ENCODE results near the gene ARID1B.

ARID1B gene

DNA sequence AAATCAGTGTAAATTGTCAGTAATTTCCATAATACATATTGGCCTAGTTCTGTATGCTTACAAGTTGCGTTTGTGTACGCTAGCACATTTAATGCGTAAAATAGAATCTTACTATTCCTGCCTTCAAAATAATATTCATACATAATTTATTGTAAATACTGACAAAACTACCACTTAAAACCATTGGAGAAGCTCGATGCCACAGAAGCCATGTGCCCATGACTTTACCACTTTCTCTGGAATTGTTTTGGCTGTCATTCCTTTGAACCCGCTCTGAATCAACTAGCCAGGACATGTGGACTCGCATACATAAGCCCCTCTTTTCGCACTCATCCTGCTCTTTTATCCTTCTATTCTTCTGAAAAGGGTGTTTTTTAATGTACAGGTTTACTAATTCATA is 394.6 kb downstream of the ARID1B start:
- DNase-seq, result no peak

DNA sequence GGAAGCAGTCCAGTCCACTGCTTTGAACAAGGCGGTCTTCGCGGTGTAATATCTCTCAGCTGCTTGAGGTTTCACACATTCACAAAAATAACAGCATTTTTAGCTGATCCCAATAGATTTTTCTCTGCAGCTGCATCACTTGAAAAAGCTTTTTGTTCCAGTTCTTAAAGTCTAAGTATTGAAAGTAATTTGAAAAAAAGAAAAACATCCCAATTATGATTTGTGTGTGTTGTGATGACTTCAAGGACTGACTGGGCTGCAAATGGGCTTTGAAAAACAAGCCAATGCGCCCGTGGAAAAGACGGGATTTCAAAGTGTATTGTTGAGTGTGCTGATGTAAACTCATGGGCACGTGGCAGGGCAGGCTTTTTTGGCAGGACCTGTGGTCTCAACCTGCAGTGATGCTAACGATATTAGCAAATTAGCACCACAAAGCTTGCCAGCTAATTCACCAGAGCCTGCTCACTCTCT is 395.1 kb downstream of the ARID1B start:
- no peak for DNase-seq

DNA sequence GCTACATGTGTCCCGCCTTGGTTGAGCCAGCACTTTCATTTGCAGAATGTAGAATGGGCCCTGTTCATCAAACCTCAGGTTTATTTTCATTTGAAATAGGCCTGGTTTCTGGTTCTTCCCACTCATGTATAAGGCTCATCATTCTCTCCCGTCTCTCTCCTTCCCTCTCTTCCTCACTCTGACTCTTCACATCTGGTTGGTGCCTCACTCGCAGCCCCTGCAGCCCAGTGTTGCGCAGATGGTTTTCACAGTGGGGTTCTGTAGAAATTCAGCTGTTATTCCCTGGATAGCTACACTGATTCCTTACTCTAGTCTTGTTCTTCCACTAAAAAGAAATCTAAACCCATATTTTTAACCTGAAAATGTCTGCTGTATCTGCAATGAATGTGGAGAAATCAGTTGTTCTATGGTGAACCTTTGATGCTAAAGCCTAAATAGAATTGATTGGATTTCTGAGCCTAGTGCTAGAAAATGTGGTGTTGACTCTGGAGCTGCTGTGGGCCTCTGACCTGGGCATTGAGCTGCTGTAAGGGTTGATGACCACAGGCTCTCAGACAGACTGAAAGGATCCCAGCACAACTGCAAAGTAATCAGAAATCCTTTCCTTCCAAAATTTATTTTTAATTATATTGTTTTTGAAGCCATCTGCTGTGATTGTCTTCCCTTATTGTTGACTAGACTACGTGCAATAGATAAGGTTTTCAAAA is 395.8 kb downstream of the ARID1B start:
- no peak for DNase-seq

DNA sequence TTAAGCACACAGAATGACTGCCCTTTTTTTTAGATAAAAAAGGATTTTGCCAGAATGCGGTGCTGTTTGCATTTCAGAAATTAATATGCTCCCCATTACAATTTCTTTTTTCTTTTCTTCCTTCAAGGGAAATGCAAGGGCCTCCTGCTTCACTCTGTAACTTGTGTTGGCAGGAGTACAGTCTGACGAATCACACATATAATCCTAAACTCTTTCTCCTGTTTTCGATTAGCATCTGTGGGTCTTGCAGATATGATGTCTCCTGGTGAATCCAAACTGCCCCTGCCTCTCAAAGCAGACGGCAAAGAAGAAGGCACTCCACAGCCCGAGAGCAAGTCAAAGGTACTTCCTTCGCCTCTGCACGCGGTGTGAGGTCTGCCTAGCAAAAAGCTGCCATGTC is 396.6 kb downstream of the ARID1B start:
- no peak for DNase-seq

DNA sequence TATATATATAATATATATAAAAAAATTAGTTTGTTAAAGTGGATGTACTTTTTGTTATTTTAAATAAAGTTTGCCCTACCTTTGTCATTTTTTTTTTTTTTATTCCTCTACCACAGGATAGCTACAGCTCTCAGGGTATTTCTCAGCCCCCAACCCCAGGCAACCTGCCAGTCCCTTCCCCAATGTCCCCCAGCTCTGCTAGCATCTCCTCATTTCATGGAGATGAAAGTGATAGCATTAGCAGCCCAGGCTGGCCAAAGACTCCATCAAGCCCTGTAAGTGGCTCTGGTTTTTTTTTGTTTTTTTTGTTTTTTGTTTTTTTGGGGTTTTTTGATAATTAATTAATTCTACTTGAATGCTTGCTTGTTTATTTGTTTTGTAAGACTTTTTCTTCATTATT is 397.6 kb downstream of the ARID1B start:
- DNase-seq, result no peak

DNA sequence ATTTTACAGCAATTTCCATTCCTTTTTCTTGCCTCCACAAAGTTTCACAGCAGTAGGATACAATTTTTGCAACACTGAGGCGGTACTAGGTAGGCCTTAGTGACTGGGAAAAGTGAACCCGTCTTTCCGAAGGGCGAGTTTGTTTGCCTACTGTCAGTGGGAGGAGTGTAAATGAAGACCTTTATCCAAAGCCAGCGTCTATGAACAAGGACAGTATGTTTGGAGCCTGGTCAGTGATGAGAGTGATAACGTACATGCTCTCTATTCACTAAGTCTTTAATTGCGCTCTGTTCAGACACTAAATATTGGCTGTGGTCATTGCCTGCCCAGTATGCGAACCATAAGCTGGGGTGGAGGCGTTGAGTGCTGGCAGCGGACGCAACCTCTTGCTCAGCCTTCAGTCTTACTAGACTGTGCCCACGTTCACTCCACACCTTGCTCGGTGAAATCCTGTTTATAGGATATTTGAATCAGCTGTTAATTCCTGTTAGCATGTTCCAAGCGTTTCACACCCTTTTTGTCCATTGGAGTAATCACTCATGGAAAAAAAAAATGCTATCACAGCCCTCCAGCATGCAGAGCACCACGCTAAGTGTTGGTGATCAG is 400.7 kb downstream of the ARID1B start:
- no peak for DNase-seq

DNA sequence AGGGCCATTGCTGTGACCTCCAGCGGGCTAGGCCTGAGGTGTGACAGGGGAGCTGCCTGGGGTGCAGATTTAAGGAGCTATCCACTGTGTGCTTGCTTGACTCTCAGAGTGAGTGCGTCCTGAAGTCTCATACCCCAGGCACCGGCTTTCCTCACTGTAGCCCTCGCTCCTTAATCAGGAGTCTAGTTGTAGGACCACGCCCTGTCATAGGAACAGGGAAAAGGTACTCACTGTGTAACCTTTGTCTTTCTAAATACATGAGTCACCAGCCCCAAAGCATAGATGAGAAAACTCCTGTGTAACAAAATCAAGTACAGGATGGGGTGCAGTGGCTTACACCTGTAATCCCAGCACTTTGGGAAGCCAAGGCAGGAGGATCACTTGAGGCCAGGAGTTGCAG is 404.5 kb downstream of the ARID1B start:
- no peak for DNase-seq

DNA sequence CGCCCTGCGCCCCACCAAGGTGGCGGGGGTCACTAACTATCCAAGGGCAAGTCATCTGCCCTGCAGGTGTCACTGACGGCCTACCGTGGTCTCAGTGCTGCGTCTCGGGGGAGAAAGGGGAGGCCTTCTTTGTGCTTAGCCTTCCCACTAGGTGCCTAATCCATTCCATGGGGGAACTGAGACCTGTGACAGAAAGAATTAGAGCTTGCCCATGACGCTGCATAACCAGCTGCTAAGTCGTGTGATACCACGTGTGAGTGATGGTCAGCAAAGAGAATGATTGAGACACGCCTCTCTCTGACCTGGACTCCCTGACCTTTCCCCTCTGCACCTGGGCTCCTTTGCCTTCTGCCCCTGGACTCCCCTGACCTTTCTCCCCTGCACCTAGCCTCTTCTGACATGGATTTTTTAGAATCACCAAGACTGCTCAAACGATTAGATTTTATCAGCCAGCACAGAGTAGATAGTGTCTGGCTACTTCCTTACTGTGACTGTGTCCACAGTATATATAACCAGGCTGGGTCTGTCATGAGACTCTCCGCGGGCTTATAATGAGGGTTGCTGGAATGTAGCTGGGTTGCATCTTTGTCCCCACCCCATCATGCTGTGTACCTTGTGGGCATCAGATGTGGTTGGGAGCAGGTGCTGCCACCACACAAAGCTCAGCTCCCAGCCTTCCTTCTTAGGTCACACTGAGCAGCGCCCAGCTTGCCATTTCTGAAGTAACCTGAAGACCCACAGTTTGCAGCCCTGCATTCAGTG is 405.5 kb downstream of the ARID1B start:
- DNase-seq, result no peak

DNA sequence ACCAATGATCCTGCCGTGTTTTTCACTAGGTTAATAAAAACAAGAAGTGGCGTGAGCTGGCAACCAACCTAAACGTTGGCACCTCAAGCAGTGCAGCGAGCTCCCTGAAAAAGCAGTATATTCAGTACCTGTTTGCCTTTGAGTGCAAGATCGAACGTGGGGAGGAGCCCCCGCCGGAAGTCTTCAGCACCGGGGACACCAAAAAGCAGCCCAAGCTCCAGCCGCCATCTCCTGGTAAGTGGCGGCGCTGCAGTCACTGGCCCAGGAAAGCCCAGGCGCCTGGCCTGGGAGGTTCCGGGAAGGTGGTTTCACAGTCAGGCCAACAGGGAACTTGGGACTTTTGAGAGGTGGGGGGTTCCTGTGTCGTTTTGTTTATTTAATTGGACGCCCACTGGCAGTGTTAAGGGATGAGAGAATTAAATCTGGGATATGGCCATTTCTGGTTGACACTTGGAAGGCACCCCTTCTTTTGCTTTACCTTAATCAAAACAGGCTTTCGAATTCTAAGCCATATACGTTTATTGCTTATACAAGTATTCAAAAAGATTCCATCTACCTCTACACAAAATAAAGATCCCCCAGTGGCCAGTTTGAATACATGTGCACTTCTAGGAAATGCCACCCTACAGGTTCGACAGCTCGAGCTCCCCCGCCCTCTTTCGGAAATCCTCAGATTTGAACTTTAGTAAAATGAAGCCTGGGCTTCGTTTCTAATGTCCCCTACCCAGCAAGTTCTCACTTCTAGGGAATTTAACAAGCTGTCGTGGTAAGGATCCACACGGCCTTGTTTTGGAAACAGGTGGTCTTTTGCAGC is 407.2 kb downstream of the ARID1B start:
- DNase-seq, result peak; percentile 53

DNA sequence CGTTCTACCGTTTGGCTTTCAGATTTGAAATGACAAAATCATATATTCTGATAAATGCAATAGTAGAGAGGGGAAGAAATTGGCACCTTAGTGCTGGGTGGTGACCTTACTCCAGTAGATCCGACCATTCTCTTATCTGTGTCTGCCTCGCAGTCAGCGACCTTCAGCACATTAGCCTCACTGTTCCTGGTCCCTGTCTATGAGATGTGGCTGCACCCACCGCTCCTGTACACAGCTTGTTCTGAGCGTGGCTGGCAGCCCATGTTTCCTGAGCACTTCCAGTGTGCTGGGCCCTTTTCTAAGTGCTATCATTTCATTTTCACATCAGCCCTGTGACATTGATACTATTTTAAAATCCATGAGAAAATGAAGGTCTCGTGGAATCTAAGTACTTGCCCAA is 408.0 kb downstream of the ARID1B start:
- DNase-seq, result no peak

DNA sequence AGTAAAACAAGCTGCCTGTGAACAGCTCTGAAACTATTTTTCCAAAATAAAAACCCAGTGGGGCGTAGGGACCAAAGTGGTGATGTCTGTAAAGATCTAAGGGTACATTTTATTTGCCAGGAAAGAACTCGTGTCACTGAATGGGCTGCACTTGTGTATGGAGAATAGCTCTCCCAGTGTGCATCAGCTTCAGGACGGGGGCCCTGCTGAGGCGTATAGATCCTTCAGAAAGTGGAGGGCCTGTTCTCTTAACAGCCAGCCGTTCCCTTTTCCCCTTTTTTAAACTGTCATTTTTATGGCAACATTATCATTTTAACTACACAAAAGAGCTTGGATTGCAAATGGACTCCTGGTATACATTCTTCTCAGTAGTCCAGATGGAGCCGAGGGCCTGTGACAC is 408.8 kb downstream of the ARID1B start:
- DNase-seq, result no peak

DNA sequence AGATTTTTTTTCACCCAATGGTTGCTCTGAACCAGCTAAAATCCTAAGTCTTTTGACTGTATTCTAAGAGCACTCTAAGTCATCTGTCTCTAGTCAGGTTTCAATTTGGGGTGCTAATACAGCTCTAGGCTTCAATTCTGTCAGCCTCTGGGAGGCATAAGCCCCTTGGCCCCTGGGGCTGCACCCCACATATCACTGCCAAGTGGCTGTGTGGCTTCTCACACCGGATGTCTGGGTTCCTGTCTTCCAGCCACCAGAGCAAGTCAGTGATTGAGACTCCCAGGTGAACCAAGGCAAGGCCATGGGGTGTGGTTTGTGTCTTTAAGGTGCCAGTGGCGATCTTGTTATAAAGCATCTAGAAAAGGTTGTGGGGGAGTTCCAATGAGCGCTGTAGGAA is 409.6 kb downstream of the ARID1B start:
- peak; percentile 5 for DNase-seq

DNA sequence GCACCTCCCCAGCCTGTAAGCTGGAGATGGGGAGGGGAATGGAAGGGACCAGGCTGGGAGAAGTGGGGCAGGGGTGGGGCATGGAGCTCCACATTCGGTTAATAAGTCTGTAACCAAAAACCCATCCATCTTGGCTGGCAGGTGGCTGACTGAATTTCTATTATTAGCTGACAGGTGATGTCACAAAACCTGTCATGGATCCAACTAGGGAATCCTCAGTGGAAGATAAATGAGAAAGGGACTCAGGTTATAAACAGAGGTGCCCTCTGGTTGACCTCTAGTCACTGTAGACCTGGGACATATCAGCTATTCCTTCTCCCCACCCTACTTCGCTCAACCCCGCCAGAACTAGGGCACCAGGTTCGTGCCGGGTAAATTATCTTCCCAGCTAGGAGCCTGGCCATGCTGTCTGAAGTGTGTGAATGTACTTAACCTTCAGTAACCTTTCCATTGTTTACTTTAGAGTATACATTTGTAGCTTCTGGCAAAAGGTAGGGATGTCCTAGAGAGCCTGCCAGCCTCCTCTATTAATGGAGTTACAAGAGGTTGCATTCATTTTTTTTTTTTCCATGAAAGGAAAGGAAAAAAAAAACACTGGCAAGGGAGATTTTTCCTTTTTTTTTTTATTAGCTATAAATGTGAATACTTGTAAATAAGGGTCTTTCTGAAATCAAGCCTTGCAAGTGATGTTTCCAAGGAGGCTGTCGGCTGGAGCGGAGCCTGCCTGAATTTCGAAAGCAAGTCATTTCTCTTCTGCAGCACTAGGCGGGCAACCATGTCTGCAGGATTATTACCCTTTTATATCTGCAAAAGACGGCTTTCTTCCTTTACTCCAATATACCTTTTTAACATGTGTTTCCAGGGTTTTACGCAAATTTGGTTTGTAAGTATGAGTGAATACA is 410.3 kb downstream of the ARID1B start:
- no peak for DNase-seq

DNA sequence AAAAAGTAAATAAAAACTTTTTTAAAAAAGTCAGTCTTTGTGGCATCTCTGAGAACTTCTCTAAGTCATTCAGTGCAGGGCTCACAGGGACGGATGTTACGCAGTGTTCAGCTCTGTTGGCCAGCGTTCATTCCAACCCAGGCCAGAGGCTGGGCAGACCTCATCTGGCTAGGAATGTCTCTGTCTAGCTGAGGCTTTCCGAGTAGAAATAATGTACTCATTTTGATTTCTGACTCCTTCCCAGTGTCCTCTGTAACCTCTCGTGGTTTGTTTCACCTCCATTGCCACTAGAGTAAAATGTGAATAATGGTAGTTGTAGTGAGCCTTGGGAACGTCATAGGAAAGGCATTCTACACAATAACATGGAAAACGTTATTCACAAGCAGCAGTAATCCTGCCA is 411.0 kb downstream of the ARID1B start:
- no peak for DNase-seq

DNA sequence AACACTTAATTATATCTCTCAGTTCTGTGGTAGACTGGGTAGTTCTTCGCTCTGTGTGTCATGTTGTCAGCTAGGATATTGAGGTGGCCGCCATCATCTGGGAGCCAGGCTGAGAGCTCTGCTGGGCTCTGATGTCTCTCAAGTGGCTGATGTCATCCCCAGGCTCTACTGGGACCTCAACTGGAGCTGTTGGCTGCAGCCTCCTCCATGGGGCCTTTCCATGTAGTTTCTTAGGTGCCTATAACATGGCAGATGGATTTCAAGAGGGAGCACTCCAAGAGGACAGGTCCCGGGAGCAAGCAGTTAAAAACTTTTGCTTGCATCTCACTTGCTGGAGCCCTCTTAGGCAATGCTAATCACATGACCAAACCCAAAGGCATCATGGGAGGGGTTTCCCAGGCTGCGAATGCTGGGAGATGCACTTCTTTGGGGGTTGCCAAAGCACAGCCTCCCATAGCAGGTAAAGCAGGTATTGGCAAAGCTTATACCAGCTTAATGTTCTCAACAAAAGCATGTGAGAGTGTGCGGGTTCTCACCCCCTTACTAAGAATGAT is 416.3 kb downstream of the ARID1B start:
- DNase-seq, result no peak

DNA sequence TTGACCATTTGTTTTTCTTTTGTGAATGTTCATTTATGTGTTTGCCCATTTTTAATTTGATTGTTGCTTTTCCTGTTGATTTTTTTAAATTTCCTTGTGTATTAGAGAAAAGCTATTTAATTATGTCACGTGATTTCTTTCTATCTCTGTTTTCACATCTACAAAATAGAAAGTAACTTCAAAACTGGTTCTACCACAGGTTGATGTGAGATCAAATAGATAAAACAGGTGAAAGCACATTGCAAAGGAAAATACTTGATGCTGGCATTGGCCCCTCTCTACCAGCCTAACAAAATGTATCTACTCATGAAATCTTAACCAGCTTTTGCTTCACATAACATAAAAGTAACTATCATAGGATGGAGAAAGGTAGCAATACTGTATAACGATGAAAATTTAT is 416.9 kb downstream of the ARID1B start:
- DNase-seq, result peak; percentile 25

DNA sequence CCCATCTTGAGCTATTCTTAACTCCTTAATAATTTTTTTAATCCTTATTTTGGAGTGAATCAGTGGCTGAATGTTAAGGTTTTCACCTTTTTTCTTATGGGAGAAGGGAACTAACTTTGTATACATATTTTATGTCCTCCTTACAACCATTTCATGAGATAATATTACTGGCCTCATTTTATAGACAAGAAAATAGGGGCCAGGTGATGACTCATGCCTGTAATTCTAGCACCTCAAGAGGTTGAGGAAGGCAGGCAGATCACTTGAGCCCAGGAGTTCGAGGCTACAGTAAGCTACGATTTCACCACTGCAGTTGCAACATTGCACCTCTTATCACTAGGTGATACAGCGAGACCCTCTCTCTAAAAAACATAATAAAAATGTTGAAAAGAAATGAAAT is 417.5 kb downstream of the ARID1B start:
- peak; percentile 12 for DNase-seq

DNA sequence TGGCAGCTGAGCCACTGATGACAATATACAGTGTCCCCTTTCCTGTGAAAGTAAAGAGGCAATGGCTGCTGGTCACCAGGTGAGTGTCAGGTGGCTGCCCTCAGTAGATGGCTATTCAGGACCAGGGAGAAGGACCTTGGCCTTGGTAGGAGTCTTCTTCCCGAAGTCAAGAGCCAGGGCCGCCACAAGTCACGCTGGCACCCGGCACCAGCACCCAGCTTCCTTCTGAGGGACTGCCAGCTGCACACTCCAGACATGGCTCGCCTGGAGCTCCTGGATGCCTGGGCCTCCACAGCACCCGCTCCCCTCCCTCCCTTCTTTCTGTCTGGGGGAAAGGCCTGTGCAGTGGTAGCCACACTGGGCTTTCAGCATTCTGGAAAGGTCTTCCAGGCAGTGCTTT is 419.2 kb downstream of the ARID1B start:
- no peak for DNase-seq

DNA sequence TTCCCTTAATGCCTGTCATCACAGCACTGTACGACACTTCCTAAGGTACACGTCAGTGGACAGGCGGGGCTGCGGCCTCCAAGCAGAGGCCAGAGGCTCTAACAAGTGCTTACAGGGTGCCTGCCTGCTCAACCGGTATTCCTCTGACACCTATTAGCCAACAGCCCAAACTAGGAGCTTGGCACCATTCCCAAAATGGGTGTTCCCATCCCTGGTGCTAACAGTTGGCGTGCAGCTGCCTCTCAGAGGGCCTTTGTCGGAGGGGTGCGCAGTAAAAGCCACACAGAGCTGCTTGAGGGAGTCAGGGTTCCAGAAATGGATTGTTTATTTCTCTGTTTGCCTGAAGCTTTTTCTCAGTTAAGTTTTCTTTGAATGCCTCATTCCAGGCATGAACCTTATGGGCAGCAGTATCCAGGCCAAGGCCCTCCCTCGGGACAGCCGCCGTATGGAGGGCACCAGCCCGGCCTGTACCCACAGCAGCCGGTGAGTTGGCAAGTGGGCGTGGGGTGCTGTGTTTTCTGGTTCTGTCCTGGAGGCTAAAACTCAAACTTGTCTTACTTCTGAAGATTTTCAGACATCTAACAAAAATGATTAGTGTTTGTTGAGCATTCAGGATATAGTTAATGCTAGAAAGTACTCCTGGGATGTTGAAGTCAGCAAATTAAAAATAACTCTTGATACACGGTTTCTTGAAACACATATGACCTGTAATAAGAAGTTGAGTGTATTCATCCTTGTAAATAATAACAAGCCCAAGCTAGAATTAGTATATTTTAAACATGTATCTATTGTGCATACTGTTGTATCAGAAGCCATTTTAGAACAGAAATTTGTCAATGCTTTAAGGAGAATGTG is 421.5 kb downstream of the ARID1B start:
- DNase-seq, result no peak

DNA sequence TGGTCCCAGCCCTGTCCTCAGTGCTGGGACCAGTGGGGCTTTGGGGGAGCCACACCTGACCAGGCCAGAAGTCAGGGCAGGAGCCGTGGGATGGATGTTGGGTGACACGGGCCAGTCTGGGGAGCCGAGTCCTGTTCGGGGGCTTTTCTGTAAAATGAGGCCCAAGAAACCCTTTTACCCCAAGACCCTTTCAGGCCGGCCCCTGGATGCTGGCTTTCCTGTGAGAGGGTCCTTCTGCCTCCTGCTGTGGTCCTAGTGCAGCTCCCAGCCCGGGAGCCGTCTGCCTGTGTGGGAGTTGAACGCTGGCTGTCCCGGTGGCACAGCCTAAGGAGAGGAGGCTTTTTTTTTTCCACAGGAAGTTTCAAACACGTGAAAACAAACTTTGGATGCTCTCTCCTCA is 422.9 kb downstream of the ARID1B start:
- DNase-seq, result no peak

DNA sequence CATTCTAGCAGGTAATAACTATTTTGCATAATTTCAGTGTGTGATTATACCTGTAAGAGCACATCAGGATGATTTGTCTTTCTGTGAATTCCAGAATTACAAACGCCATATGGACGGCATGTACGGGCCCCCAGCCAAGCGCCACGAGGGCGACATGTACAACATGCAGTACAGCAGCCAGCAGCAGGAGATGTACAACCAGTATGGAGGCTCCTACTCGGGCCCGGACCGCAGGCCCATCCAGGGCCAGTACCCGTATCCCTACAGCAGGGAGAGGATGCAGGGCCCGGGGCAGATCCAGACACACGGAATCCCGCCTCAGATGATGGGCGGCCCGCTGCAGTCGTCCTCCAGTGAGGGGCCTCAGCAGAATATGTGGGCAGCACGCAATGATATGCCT is 423.4 kb downstream of the ARID1B start:
- no peak for DNase-seq

Measured in CD4-positive, alpha-beta T cell treated with Interleukin-4 for 4 hours (primary cell).